ENCODE measurements around the gene B4GALT2. TPM values are rescaled to one million over a fixed set of nuclear protein-coding genes. Genes with fewer than 3 reads are reported as not detected.

Gene B4GALT2
- total and polyA plus RNA-seq, 2 donors (not counting 1 experiment from before 2014, with no cell fraction given) = 4.6 to 6.5 TPM

GRCh38 chr1:43937179-43937865 is 41.7 kb upstream of the B4GALT2 start:
- DNase-seq = no peak
- Histone ChIP-seq H3K4me3 (ENCODE audit: control extremely low read depth in 1 of 5, extremely low read depth in 1 of 5, insufficient read depth in 1 of 5, low read depth in 2 of 5, low read length in 4 of 5) (no peak overlapping the region), H3K79me2 (ENCODE audit: control insufficient read depth, insufficient read depth, low read length) (no peaks in the 10 kb centered on the region), H3K36me3 (replicated peaks in 1 of 2; ENCODE audit: control extremely low read depth in 1 of 2, control insufficient read depth in 1 of 2, extremely low read depth in 1 of 2, insufficient read depth in 2 of 2, low read length in 1 of 2) (no peaks in the 10 kb centered on the region), H3K27ac (ENCODE audit: low read length in 2 of 2) (no peak overlapping the region), H3K4me1 (ENCODE audit: control insufficient read depth in 2 of 2, insufficient read depth in 2 of 2, low read length in 2 of 2) (peaks cover 29 to 30% of the 10 kb centered on the region in 2 donors), H2AFZ (ENCODE audit: insufficient read depth, low read depth, low read length, poor library complexity, severe bottlenecking) (no peak overlapping the region), H3K9me3 (ENCODE audit: control extremely low read depth in 1 of 3, control insufficient read depth in 2 of 3, insufficient read depth in 1 of 3, low read length in 2 of 3) (peaks cover 0 to 14% (median 0%) of the 10 kb centered on the region in 3 donors), H3K4me2 (replicated peaks; ENCODE audit: low read depth, low read length, poor library complexity, severe bottlenecking) (no peak overlapping the region), H4K20me1 (ENCODE audit: control insufficient read depth, insufficient read depth, low read length, poor library complexity, severe bottlenecking) (no peaks in the 10 kb centered on the region), H3K27me3 (replicated peaks in 1 of 4; ENCODE audit: control extremely low read depth in 1 of 4, control insufficient read depth in 3 of 4, insufficient read depth in 4 of 4, low read length in 3 of 4) (peaks cover 0 to 44% (median 23%) of the 10 kb centered on the region in 4 experiments), H3K9ac (ENCODE audit: low read length) (no peak overlapping the region)
- no peak for TF ChIP-seq EZH2 (IDR thresholded peaks at IDR 0.05; ENCODE audit: borderline replicate concordance, insufficient read depth, low read depth, low read length, poor library complexity, severe bottlenecking)
- TF ChIP-seq CTCF (IDR thresholded peaks at IDR 0.05) = no peak
- peaks cover 21% of the 10 kb centered on the region for H3K4me1 Mint-ChIP-seq
- intact Hi-C loops (cut with micrococcal nuclease) = no loop called here
- ATAC-seq (ENCODE audit: low read depth) = no peak
- peaks cover 26% of the 10 kb centered on the region for H3K27me3 Mint-ChIP-seq
- POLR2A ChIA-PET = no interaction called here
- peak overlapping the region; percentile 23 for H3K4me3 Mint-ChIP-seq
- 92% methylated on average over 5 of the region's 8 CpGs for WGBS (ENCODE audit: insufficient coverage)
- CTCF ChIA-PET = interaction anchor here (1.4 to 10.3 kb wide), 3 partner anchors 9 to 173 kb away, joined by 3 to 118 read pairs (median 5); no protein-coding TSS in a partner anchor
- no peaks in the 10 kb centered on the region for H3K9me3 Mint-ChIP-seq (ENCODE audit: insufficient read depth)
- H3K27ac Mint-ChIP-seq = no peak overlapping the region

- no peak for TF ChIP-seq EZH2 (IDR thresholded peaks at IDR 0.05; ENCODE audit: borderline replicate concordance, insufficient read depth, low read depth, low read length, poor library complexity, severe bottlenecking)
- no peak for TF ChIP-seq CTCF (IDR thresholded peaks at IDR 0.05)
- Histone ChIP-seq H3K4me2 (replicated peaks; ENCODE audit: low read depth, low read length, poor library complexity, severe bottlenecking) (no peak overlapping the region), H3K36me3 (replicated peaks in 1 of 2; ENCODE audit: control extremely low read depth in 1 of 2, control insufficient read depth in 1 of 2, extremely low read depth in 1 of 2, insufficient read depth in 2 of 2, low read length in 1 of 2) (no peaks in the 10 kb centered on the region), H4K20me1 (ENCODE audit: control insufficient read depth, insufficient read depth, low read length, poor library complexity, severe bottlenecking) (no peaks in the 10 kb centered on the region), H3K27ac (ENCODE audit: low read length in 2 of 2) (no peak overlapping the region), H3K9ac (ENCODE audit: low read length) (no peak overlapping the region), H3K9me3 (ENCODE audit: control extremely low read depth in 1 of 3, control insufficient read depth in 2 of 3, insufficient read depth in 1 of 3, low read length in 2 of 3) (peaks cover 0 to 14% (median 0%) of the 10 kb centered on the region in 3 donors), H2AFZ (ENCODE audit: insufficient read depth, low read depth, low read length, poor library complexity, severe bottlenecking) (no peak overlapping the region), H3K79me2 (ENCODE audit: control insufficient read depth, insufficient read depth, low read length) (no peaks in the 10 kb centered on the region), H3K27me3 (replicated peaks in 1 of 4; ENCODE audit: control extremely low read depth in 1 of 4, control insufficient read depth in 3 of 4, insufficient read depth in 4 of 4, low read length in 3 of 4) (peaks cover 0 to 37% (median 18%) of the 10 kb centered on the region in 4 experiments), H3K4me1 (ENCODE audit: control insufficient read depth in 2 of 2, insufficient read depth in 2 of 2, low read length in 2 of 2) (peaks cover 25% of the 10 kb centered on the region in 2 donors), H3K4me3 (ENCODE audit: control extremely low read depth in 1 of 5, extremely low read depth in 1 of 5, insufficient read depth in 1 of 5, low read depth in 2 of 5, low read length in 4 of 5) (no peak overlapping the region)
- WGBS (ENCODE audit: insufficient coverage) = 95% methylated on average over 10 of the region's 10 CpGs
- intact Hi-C loops (cut with micrococcal nuclease) = no loop called here
- POLR2A ChIA-PET = no interaction called here
- CTCF ChIA-PET = interaction anchor here (1.4 to 10.3 kb wide), 3 partner anchors 7 to 174 kb away, joined by 3 to 118 read pairs (median 5); no protein-coding TSS in a partner anchor
- Mint-ChIP-seq H3K9me3 (ENCODE audit: insufficient read depth) (no peaks in the 10 kb centered on the region), H3K4me3 (no peak overlapping the region), H3K27ac (no peak overlapping the region), H3K4me1 (peaks cover 17% of the 10 kb centered on the region), H3K27me3 (peaks cover 17% of the 10 kb centered on the region)
- DNase-seq = no peak
- no peak for ATAC-seq (ENCODE audit: low read depth)
Measured at GRCh38 chr1:43938383-43938782, 40.6 kb upstream of the B4GALT2 start.
